SU-DHL-6 (cell line): ENCODE data around the gene CYP26C1.

Experiments used
- CTCF ChIP-seq: fragments of 200-600 bp; sonication (generic); IDR thresholded peaks from one replicate; pipeline ENCODE4 v1.5.1; 2017; ENCODE audit warnings: antibody characterized with exemption, mild to moderate bottlenecking, low read length, moderate library complexity; ENCODE audit not compliant: insufficient read depth, poor library complexity, severe bottlenecking
- EZH2phosphoT487 ChIP-seq: fragments of 200-600 bp; sonication (generic), shearing (Covaris generic); conservative IDR thresholded peaks from 2 replicates; pipeline ENCODE4 v1.6.1; 2018; ENCODE audit warnings: mild to moderate bottlenecking, antibody characterized with exemption, low read length, moderate library complexity, mixed read lengths

GRCh38 chr10:93097386-93097785 is 36.8 kb downstream of the CYP26C1 start:
- TF ChIP-seq CTCF (no peak), EZH2phosphoT487 (no peak)
